Esophagus muscularis mucosa (tissue), 4 donors: ENCODE measurements around the gene OR2A12. TPM values are rescaled to one million over a fixed set of nuclear protein-coding genes. Genes with fewer than 3 reads are reported as not detected.
"Not testable (repeated sequence)": the region's sequence is repeated elsewhere in the genome, so short reads cannot be mapped to it uniquely, and the experiment has no call there.

Experiments
- DNase-seq: peaks from one replicate; pipeline ENCODE4 v3.0.0-alpha.2; 2017; ENCODE audit errors: extremely low spot score
- H3K27ac ChIP-seq, 4 donors: fragments of 200-600 bp; sonication (generic); replicated peaks in 1 of 4; 1 replicate in 3 of 4; 2 replicates in 1 of 4; pipeline ENCODE4 v1.5.1; 2016 to 2019; ENCODE audit warnings: mild to moderate bottlenecking in 1 of 4
- H3K27me3 ChIP-seq, 4 donors: fragments of 200-600 bp; sonication (generic); one replicate each; pipeline versions ENCODE4 v1.5.1 to v1.6.0; 2016 to 2019
- H3K36me3 ChIP-seq, 4 donors: fragments of 200-600 bp; sonication (generic); one replicate each; pipeline ENCODE4 v1.5.1; 2016 to 2019
- H3K4me1 ChIP-seq, 4 donors: fragments of 200-600 bp; sonication (generic); one replicate each; pipeline ENCODE4 v1.5.1; 2016 to 2019
- H3K4me3 ChIP-seq, 4 donors: fragments of 200-600 bp; sonication (generic); 1 replicate in 2 of 4; 2 replicates in 2 of 4; pipeline ENCODE4 v1.5.1; 2016 to 2019; ENCODE audit warnings: mild to moderate bottlenecking in 4 of 4, moderate library complexity in 1 of 4
- H3K9me3 ChIP-seq, 4 donors: fragments of 200-600 bp; sonication (generic); 1 replicate in 3 of 4; 2 replicates in 1 of 4; pipeline ENCODE4 v1.5.1; 2016 to 2019
- EP300 ChIP-seq: sonication (generic); formaldehyde crosslinking; IDR thresholded peaks from one replicate; pipeline ENCODE4 v1.6.1; 2017; ENCODE audit warnings: antibody characterized with exemption
- POLR2A ChIP-seq: fragments of 450-650 bp; IDR thresholded peaks from one replicate; pipeline ENCODE4 v1.6.1; 2017; ENCODE audit warnings: antibody characterized with exemption, moderate library complexity, mild to moderate bottlenecking, low read depth
- POLR2AphosphoS5 ChIP-seq, 2 donors: sonication (generic); formaldehyde crosslinking; IDR thresholded peaks; one replicate each; pipeline ENCODE4 v1.6.1; 2017; ENCODE audit warnings: antibody characterized with exemption in 2 of 2
- WGBS: methylation state at CpG from one replicate; pipeline ENCODE4 v1.1.5; 2018; 5-methylcytosine and 5-hydroxymethylcytosine counted together
- intact Hi-C: fragments of 100-400 bp; cut with DNase I; formaldehyde crosslinking; loops from one replicate; pipeline ENCODE4 v1.15.1; 2023
- total RNA-seq, 4 donors: library from RNA; depleted of rRNA; stranded (reverse); fragments of >200 nt; gene quantifications; one replicate each; pipeline versions ENCODE4 v1.1.0 to v1.2.1, GENCODE V29; 2016
- TF ChIP-seq, protein P1 (sequence below), 3 experiments: fragments of 200-600 bp in 2 of 3; fragments of 450-650 bp in 1 of 3; sonication (generic) in 2 of 3; IDR thresholded peaks; one replicate each; pipeline ENCODE4 v1.5.1; 2017 to 2019; ENCODE audit warnings: antibody characterized with exemption in 3 of 3, mild to moderate bottlenecking in 2 of 3, moderate library complexity in 1 of 3

OR2A12 gene
- total RNA-seq, 4 donors from 2014 or later, result not detected

DNA sequence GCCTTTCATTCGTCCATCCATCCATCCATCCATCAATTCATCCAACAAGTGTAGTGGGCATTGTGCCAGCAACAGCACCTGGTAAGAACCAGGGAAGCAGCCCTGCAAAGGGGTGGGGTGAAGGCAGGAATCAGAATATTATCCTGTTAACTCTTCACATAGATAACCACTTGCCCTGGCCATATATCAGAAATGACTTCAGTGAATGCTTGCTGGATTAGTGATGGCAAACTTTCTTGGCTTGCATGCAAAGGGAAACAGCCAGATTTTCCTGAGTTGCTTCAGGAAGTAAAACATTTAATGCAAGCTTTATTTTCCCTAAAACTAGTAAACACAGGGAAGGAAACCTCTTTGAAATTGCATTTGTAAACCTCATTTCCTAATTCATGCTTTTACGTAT lies 36.6 kb upstream of the OR2A12 start:
- H3K4me1 ChIP-seq, result no peaks in the 10 kb centered on the region
- H3K27me3 ChIP-seq, result peaks cover 0 to 3% (median 0%) of the 10 kb centered on the region in 4 donors
- H3K36me3 ChIP-seq, result no peaks in the 10 kb centered on the region
- no peak for DNase-seq
- no peaks in the 10 kb centered on the region for H3K9me3 ChIP-seq
- intact Hi-C loops, result no loop called here
- no peak overlapping the region for H3K4me3 ChIP-seq
- H3K27ac ChIP-seq, result no peak overlapping the region
- WGBS, result 36% methylated on average over 2 of the region's 2 CpGs
- TF ChIP-seq POLR2AphosphoS5 (IDR thresholded peaks at IDR 0.05) (no peak), EP300 (no peak), POLR2A (no peak)
- TF ChIP-seq, protein P1, sequence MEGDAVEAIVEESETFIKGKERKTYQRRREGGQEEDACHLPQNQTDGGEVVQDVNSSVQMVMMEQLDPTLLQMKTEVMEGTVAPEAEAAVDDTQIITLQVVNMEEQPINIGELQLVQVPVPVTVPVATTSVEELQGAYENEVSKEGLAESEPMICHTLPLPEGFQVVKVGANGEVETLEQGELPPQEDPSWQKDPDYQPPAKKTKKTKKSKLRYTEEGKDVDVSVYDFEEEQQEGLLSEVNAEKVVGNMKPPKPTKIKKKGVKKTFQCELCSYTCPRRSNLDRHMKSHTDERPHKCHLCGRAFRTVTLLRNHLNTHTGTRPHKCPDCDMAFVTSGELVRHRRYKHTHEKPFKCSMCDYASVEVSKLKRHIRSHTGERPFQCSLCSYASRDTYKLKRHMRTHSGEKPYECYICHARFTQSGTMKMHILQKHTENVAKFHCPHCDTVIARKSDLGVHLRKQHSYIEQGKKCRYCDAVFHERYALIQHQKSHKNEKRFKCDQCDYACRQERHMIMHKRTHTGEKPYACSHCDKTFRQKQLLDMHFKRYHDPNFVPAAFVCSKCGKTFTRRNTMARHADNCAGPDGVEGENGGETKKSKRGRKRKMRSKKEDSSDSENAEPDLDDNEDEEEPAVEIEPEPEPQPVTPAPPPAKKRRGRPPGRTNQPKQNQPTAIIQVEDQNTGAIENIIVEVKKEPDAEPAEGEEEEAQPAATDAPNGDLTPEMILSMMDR (IDR thresholded peaks at IDR 0.05), result no peak

DNA sequence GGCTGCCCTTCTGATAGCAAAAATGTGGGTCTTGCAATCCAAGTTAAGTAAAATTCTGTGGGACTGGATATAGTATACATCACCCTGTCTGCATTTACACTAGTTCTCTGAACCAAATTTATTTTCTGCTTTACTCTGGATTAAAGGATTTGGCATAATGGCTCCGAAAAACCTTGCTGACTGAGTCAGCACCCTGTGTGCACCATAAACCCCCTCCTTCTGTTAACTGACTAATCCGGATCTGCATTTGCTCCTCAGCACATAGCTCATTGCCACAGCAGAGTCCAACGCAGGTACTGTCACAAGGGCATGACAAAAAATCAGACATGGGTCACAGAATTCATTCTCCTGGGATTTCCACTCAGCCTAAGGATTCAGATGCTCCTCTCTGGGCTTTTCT lies 36.0 kb upstream of the OR2A12 start:
- TF ChIP-seq, protein P1 (IDR thresholded peaks at IDR 0.05), result no peak
- no peak for TF ChIP-seq POLR2AphosphoS5 (IDR thresholded peaks at IDR 0.05)
- no peak for TF ChIP-seq POLR2A
- TF ChIP-seq EP300, result no peak
- intact Hi-C loops, result no loop called here
- WGBS, result 83% methylated on average over 3 of the region's 3 CpGs

DNA sequence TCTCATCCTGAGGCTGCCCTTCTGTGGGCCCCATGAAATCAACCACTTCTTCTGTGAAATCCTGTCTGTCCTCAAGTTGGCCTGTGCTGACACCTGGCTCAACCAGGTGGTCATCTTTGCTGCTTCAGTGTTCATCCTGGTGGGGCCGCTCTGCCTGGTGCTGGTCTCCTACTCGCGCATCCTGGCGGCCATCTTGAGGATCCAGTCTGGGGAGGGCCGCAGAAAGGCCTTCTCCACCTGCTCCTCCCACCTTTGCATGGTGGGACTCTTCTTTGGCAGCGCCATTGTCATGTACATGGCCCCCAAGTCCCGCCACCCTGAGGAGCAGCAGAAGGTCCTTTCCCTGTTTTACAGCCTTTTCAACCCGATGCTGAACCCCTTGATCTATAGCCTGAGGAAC lies 35.2 kb upstream of the OR2A12 start:
- DNase-seq, H3K4me1 ChIP-seq, H3K36me3 ChIP-seq, H3K4me3 ChIP-seq, H3K27ac ChIP-seq, H3K27me3 ChIP-seq, H3K9me3 ChIP-seq, intact Hi-C loops: not testable (repeated sequence)
- WGBS, result 88% methylated on average over 8 of the region's 8 CpGs

More for the DNA sequence above, 36.0 kb upstream of the OR2A12 start:
- no peak overlapping the region for H3K27ac ChIP-seq
- no peaks in the 10 kb centered on the region for H3K36me3 ChIP-seq
- no peak overlapping the region for H3K4me3 ChIP-seq
- DNase-seq, result no peak
- no peaks in the 10 kb centered on the region for H3K9me3 ChIP-seq
- no peaks in the 10 kb centered on the region for H3K4me1 ChIP-seq
- H3K27me3 ChIP-seq, result peaks cover 0 to 3% (median 0%) of the 10 kb centered on the region in 4 donors

DNA sequence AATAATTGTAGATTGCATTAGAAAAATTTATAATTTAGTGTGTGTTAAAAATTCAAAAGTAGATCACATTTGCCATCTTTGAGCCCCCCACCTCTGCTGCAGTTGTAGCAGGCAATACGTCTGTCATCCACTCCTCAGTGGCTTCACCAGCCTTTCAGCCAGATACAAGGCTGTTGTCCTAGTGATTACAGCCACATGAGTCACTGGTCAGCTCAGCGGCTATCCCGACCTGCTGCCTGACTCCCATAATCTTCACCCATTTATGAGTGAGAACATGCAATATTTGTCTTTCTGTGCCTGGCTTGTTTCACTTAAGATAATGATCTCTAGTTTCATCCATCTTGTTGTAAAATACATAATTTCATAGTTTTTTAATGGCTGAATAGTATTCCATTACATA lies 28.1 kb upstream of the OR2A12 start:
- 81% methylated on average over 3 of the region's 3 CpGs for WGBS
- Histone ChIP-seq H3K4me3 (no peak overlapping the region), H3K9me3 (peaks cover 0 to 3% (median 0%) of the 10 kb centered on the region in 4 donors), H3K4me1 (no peaks in the 10 kb centered on the region), H3K27ac (no peak overlapping the region), H3K27me3 (no peaks in the 10 kb centered on the region), H3K36me3 (no peaks in the 10 kb centered on the region)
- DNase-seq, result no peak
- intact Hi-C loops, result no loop called here
- TF ChIP-seq, protein P1 (IDR thresholded peaks at IDR 0.05), result no peak
- no peak for TF ChIP-seq POLR2A

DNA sequence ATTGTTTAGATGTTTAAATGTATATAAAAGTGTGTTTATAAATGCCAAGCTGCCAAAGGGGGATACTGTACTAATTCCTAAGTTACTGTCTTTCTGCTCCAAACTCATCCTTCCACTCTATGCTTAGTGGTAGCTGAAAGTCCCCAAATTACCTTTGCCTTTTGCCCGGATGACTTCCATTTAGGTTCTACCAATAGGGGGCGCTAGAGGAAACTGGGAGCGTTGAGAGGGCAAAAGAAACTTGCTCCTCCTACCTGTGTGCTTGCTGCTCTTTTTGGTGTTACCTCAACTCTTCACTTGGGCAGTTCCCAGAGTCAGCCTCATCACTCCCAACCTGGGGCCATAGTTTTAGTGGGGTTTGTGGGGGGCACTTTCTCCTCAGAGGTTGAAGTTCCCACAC lies 22.4 kb upstream of the OR2A12 start:
- intact Hi-C loops, result no loop called here
- TF ChIP-seq EP300, result no peak
- no peak for TF ChIP-seq POLR2A
- no peak for TF ChIP-seq POLR2AphosphoS5 (IDR thresholded peaks at IDR 0.05)
- TF ChIP-seq, protein P1 (IDR thresholded peaks at IDR 0.05), result no peak
- no peak for DNase-seq
- peaks cover 0 to 3% (median 0%) of the 10 kb centered on the region in 4 donors for H3K9me3 ChIP-seq
- no peak overlapping the region for H3K27ac ChIP-seq
- H3K4me3 ChIP-seq, result no peak overlapping the region
- H3K36me3 ChIP-seq, result no peaks in the 10 kb centered on the region
- H3K4me1 ChIP-seq, result no peaks in the 10 kb centered on the region
- peaks cover 0 to 3% (median 0%) of the 10 kb centered on the region in 4 donors for H3K27me3 ChIP-seq
- WGBS, result 44% methylated on average over 3 of the region's 3 CpGs
